Neural progenitor cell (in vitro differentiated cells): ENCODE measurements around the gene FGF9.

Experiments used
- EZH2 ChIP-seq: fragments of 200-600 bp; sonication (generic); IDR thresholded peaks from 2 replicates; pipeline ENCODE4 v1.6.1; 2017; ENCODE audit warnings: antibody characterized with exemption, mild to moderate bottlenecking, moderate library complexity
- TF ChIP-seq, protein P1 (sequence below): fragments of 200-600 bp; sonication (generic); IDR thresholded peaks from 2 replicates; pipeline ENCODE4 v1.5.1; 2017; ENCODE audit warnings: antibody characterized with exemption, mild to moderate bottlenecking

GRCh38 chr13:21689097-21689496 is 18.2 kb downstream of the FGF9 start:
- TF ChIP-seq, protein P1, sequence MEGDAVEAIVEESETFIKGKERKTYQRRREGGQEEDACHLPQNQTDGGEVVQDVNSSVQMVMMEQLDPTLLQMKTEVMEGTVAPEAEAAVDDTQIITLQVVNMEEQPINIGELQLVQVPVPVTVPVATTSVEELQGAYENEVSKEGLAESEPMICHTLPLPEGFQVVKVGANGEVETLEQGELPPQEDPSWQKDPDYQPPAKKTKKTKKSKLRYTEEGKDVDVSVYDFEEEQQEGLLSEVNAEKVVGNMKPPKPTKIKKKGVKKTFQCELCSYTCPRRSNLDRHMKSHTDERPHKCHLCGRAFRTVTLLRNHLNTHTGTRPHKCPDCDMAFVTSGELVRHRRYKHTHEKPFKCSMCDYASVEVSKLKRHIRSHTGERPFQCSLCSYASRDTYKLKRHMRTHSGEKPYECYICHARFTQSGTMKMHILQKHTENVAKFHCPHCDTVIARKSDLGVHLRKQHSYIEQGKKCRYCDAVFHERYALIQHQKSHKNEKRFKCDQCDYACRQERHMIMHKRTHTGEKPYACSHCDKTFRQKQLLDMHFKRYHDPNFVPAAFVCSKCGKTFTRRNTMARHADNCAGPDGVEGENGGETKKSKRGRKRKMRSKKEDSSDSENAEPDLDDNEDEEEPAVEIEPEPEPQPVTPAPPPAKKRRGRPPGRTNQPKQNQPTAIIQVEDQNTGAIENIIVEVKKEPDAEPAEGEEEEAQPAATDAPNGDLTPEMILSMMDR: no peak
- TF ChIP-seq EZH2: no peak
